Measurements from ENCODE around the gene SPIRE1. TPM values are rescaled to one million over a fixed set of nuclear protein-coding genes. Genes with fewer than 3 reads are reported as not detected.
A peak's percentile ranks its signal among the peaks of the same experiment; 100 is the strongest.

The SPIRE1 gene
- total RNA-seq, 1 experiment from 2014 or later: 16.6 TPM

GRCh38 chr18:12474876-12475275, 183.0 kb downstream of the SPIRE1 start:
- Mint-ChIP-seq H3K27me3 (ENCODE audit: low read depth) (no peaks in the 10 kb centered on the region), H3K4me3 (no peak overlapping the region), H3K9me3 (no peaks in the 10 kb centered on the region), H3K27ac (peak overlapping the region in 1 of 3 experiments; percentile 52; a peak in 2 of 7 replicates), H3K4me1 (peaks cover 5 to 9% of the 10 kb centered on the region in 2 experiments), H3K36me3 (ENCODE audit: insufficient read depth in 1 of 3, low read depth in 3 of 3) (no peaks in the 10 kb centered on the region; a peak in 2 of 7 replicates)
- H3K9ac ChIP-seq (ENCODE audit: extremely low read depth, insufficient read length, low read length): no peak overlapping the region
- H3K4ac ChIP-seq (ENCODE audit: low read depth, low read length): no peak overlapping the region
- no peak overlapping the region for H3K27ac ChIP-seq (ENCODE audit: insufficient read length, low read depth, low read length)
- no peaks in the 10 kb centered on the region for H4K20me1 ChIP-seq (ENCODE audit: control insufficient read depth, insufficient read depth, insufficient read length)
- no peak overlapping the region for H2BK20ac ChIP-seq (ENCODE audit: low read depth, low read length, poor library complexity, severe bottlenecking)
- no peak overlapping the region for H2BK5ac ChIP-seq (ENCODE audit: insufficient read length, low read length)
- no peak overlapping the region for H2BK120ac ChIP-seq (ENCODE audit: low read depth, low read length, poor library complexity, severe bottlenecking)
- H3K4me1 ChIP-seq (ENCODE audit: insufficient read depth, low read length): no peaks in the 10 kb centered on the region
- no peak overlapping the region for H3K14ac ChIP-seq (ENCODE audit: insufficient read depth, low read length)
- no CpG with 5 or more reads among the region's 4 CpGs for WGBS (ENCODE audit: extremely low coverage, insufficient read length, low lambda C conversion rate)
- DNase-seq: no peak
- no peaks in the 10 kb centered on the region for H3K79me1 ChIP-seq (ENCODE audit: insufficient read depth, low read depth, low read length, poor library complexity, severe bottlenecking)
- no peak overlapping the region for H3K23ac ChIP-seq (ENCODE audit: insufficient read length, low read depth, low read length)
- H3K27me3 ChIP-seq (ENCODE audit: insufficient read depth, low read length): no peaks in the 10 kb centered on the region
- no peak overlapping the region for H2BK15ac ChIP-seq (ENCODE audit: low read depth, low read length)
- H4K91ac ChIP-seq (ENCODE audit: insufficient read length, low read depth, low read length): no peak overlapping the region
- H3K79me2 ChIP-seq (ENCODE audit: insufficient read depth, low read length): no peaks in the 10 kb centered on the region
- no peak overlapping the region for H3T11ph ChIP-seq (ENCODE audit: low read length)
- no peak overlapping the region for H3K18ac ChIP-seq (ENCODE audit: insufficient read length, low read depth, low read length)
- no peak overlapping the region for H4K8ac ChIP-seq (replicated peaks; ENCODE audit: insufficient read length, low read depth, low read length)
- no peak overlapping the region for H3K4me2 ChIP-seq (ENCODE audit: insufficient read depth, insufficient read length, low read length)
- H2BK12ac ChIP-seq (ENCODE audit: insufficient read length, low read depth, low read length): no peak overlapping the region
- no peak overlapping the region for H2AK5ac ChIP-seq (ENCODE audit: insufficient read length, low read length)
- no peaks in the 10 kb centered on the region for H3K23me2 ChIP-seq (ENCODE audit: insufficient read length, low read depth, low read length, poor library complexity, severe bottlenecking)
- TF ChIP-seq CTCF (conservative IDR thresholded peaks at IDR 0.05): no peak
- no peak overlapping the region for H2AFZ ChIP-seq (ENCODE audit: low read length)
- no peak overlapping the region for H3K56ac ChIP-seq (ENCODE audit: insufficient read length, low read depth, low read length)
- H4K5ac ChIP-seq (ENCODE audit: insufficient read length, low read depth, low read length): no peak overlapping the region
- H3K9me3 ChIP-seq (ENCODE audit: control insufficient read depth, low read depth, low read length): no peaks in the 10 kb centered on the region

Measured in H9 (cell line).